Limb (tissue), 2 donors: ENCODE data around the gene UGT8.
A peak's percentile ranks its signal among the peaks of the same experiment; 100 is the strongest.
"Not testable (repeated sequence)": the region's sequence is repeated elsewhere in the genome, so short reads cannot be mapped to it uniquely, and the experiment has no call there.

Experiments
- DNase-seq, 2 donors: peaks; one replicate each; pipeline ENCODE4 v3.0.0-alpha.2; 2016; ENCODE audit errors: extremely low spot score in 2 of 2

Gene UGT8, protein sequence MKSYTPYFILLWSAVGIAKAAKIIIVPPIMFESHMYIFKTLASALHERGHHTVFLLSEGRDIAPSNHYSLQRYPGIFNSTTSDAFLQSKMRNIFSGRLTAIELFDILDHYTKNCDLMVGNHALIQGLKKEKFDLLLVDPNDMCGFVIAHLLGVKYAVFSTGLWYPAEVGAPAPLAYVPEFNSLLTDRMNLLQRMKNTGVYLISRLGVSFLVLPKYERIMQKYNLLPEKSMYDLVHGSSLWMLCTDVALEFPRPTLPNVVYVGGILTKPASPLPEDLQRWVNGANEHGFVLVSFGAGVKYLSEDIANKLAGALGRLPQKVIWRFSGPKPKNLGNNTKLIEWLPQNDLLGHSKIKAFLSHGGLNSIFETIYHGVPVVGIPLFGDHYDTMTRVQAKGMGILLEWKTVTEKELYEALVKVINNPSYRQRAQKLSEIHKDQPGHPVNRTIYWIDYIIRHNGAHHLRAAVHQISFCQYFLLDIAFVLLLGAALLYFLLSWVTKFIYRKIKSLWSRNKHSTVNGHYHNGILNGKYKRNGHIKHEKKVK

DNA sequence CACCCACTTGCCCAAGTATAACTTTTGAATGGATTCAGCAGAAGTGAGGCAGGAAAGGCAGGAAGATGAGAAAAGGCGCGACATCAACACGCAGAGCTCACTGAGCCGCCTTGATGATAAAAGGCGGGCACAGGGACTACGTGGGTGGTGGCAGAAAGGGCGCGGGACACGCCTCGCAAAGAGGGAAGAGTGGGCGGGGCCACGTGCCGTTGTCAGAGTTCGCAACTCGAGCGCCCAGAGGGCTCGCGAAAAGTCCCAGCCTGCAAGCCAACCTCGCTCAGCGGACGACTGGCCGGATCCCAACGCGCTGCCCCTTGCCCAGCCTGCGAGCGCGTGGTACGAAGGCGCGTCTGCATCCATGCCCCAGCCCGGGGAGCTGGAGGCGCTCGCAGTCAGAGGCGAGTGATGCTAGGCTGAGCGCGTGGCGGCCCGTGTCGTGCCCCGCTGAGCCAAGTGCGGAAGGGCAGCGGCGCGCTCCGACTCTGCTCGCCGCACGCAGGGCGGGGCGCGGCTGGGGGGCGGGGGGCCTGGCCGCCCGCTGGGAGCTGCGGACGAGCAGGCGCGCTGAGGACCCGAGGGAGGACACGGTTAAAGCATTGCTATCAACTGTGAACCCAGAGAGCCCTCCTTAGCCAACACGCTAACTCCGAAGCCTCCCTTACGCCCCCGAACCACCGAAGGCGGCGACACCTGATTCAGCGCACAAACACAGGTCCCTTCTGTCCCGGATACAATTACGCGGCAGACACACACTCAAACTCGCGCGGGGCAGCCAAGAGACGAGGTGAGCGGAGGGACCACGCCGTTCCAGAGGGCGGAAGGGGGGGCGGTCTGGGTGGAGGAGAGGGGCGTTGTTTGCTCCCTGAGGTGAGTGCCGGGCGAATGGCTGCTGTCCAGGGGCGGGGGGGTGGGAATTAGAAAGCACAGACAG, at the start of gene UGT8:
TSS of gene UGT8 (plus strand) at position 617 of the 931 bp plus-strand sequence. CDS start 24,074 bp downstream, outside the sequence.
- peak in 1 of 2 donors; percentile 68 for DNase-seq

DNA sequence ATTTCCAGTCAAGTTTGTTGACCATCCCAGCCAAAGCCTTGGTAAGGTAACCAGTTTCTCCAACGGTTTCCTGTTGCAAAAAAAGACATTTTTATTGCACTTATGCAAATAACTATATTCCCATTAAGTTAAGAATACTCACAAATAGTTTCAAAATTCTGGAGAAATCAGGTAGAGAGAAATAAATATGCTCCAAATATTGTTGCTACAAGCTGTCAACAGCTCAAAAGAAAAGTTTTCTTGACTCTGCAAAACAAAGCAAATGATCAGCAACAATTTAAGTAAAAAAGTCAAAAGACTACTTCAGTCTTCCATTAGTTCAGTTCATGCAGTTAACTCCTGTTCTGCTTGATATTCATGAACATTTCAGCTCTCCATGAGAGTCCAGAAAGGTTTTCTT, 49.0 kb upstream of the UGT8 start:
- DNase-seq = no peak

DNA sequence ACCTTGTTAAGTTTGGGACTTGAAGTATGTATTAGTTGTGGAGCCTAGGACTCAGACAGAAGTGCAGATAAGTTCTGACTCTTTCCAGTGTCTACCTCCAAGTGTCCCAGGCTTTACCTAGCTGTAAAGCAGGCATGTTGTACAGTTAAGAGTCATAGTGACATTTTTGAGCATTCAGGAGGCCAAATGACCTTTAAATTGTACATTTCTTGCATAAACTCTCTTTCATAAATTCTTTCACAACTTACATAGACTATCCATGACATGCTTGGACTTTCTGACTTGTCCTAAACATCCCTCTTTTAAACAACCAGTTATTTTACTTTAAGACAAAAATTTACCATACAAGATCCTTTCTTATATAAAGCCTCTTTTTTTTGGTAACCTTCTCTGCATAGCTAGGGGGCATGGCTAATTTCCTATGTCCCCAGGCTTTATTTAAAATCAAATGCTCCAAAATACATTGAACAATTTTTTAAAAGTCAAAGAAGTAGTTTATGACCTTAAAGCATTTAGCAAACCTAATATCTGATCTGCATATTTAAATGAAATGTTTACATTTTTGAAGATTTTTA, 40.1 kb upstream of the UGT8 start:
- DNase-seq = no peak

DNA sequence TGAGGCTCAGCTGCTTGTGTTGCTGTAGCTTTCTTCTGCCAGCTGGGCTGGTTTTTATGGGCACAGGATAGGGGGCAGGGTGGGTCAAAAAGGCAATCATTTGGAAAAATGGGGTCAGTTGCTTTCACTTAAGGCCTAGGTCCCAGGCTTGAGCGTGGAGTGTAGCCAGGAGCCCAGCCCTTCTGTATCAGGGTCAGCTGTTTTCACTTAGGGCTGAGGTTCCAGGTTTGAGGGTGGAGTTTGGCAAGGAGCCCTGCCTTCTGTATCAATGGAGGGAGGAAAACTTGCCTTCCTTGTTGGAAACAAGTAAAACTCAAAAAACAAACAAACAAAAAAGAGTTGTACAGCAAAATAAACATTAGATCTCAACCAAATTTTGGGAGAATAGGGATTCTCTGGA, 37.0 kb upstream of the UGT8 start:
- DNase-seq = no peak

DNA sequence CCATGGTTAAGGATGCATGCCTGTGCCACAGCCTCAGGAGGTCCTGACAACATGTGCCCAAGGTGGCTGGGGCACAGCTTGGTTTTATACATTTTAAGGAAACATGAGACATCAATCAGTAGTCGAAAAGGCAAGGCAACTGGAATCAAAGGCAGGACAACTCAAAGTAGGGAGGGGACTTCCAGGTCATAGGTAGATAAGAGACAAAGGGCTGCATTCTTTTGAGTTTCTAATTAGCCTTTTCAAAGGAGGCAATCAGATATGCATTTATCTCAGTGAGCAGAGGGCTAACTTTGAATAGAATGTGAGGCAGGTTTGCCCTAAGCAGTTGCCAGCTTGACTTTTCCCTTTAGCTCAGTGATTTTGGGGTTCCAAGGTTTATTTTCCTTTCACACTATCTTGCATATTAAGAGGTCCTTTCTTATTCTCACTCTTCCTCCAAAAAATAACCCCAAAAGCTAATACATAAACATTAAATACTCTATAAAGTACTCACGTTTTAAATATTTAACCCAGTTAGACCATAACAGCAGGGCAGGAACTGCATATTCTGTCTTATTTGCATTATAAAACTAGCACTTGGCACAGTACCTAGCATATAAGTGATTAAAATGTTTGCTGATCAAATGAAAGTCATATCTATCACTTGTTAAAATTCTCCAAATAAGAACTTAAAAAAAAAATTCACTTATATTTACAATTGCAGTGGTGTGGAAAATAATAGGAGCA, 36.3 kb upstream of the UGT8 start:
- no peak for DNase-seq

DNA sequence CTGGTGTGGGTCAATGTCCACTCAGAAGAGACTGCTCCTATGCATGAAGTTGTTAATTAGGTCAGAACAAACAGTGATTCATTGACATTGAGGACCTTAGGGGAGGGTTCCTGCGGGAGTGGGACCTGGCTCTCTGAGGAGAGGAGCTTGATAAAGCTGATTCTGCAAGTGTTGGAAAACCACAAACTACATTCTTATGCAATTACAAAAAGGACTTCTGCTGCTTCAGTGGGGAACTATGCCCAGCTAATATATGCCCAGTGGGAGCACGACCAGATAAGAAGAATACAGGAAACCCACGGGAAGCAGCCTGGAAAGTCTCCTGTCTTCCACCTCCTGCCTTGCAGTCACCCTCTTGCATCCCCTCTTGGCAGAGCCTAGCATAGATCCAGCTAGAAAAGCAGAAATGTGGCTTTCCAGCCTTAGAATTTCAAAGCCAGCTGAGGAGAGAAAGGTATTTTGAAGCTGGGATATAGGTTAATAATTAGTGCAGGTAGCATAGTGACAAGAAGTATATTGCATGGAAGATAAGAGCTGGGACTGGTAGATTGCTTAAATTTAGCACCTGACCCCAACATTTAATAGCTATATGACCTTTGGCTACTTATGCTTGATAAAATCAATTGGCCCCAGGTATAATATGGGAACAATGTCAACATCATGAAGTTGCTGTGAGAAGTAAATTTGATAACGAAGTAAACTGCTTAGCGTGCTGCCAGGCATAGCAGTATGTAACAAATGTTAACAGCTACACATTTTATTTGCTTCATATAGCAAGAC, 34.9 kb upstream of the UGT8 start:
- DNase-seq = no peak

DNA sequence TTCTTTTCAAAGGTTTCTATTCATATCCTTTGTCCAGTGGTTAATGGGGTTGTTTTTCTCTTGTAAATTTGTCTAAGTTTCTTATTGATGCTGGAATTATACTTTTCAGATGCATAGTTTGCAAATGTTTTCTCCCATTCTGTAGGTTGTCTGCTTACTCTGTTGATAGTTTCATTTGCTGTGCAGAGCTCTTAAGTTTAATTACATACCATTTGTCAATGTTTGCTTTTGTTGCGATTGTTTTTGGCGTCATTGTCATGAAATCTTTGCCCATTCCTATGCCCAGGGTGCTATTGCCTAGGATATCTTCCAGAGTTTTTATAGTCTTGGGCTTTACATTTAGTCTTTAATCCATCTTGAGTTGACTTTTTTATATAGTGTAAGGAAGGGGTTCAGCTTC, 21.2 kb upstream of the UGT8 start:
- no peak for DNase-seq

DNA sequence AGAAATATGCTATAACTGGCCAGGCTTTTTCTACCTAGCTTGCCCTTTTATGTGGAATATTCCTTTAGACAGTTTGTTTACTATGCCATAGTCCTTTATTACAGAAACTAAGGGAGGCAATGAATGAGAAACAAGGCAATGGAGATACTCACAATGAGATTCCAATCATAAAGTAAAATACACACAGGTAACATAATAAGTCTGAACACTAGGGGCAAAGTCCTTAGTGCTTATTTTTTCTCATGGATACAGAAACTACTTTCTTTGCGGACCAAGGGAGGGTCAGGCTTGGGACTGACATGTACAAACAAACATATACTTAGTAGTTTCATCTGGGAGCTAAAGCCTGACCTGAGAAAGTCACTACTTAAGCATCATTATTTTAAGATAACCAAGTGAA, 16.0 kb upstream of the UGT8 start:
- no peak for DNase-seq

DNA sequence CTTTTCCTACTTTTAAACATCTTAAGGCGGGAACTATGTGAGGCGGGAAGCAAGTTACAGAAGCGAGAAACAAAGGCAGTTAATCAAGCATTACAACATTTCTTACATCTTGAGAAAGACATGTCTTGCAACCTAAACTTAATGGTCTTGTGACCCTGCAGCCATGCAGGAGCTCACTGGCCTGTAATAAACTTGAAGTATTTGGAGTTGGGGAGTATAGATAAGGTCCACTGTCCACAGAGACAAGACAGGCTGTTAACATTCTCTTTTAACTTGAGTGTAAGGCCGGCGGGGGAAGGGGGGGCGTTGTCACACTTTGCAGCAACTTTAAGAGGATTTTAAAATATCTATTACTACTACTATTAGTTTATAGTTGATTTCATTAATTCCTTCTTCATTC, 10.3 kb upstream of the UGT8 start:
- DNase-seq = no peak

DNA sequence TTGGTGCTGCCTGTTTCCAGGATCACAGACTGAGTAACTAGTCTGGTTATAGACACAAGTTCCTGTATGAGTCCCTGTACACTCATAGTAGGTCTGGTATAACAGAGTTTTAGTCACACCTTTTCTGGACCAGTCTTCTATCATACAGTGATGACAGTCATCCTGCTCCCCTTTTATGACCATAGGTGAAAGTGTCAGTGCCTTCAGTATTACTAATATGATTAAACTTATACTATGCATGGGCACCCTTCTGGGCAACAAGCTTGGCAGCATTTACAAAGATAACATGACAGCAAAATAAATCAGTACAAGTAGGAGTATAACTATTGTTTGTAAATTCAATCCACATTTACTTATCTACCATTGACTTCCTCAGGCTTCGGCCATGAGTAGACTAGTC, 8.2 kb upstream of the UGT8 start:
- DNase-seq = not testable (repeated sequence)

DNA sequence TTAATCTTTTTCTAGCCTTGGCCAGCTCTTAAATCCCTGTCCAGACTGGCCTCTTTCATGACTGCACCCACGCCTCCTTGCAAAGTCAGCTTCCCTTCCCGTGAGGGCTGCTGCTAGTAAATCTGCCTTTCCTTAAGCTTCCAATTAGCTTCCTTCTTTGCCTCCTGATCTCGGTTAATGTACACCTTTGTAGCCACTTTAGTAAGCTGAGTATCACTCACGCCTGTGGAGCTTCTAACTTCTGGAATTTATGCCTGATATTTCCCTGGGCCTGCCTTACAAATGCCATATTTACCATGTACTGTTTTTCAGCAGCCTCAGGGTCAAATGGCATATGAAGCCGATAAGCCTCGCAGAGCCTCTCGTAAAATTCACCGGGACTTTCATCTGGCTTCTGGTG, 5.1 kb upstream of the UGT8 start:
- no peak for DNase-seq

DNA sequence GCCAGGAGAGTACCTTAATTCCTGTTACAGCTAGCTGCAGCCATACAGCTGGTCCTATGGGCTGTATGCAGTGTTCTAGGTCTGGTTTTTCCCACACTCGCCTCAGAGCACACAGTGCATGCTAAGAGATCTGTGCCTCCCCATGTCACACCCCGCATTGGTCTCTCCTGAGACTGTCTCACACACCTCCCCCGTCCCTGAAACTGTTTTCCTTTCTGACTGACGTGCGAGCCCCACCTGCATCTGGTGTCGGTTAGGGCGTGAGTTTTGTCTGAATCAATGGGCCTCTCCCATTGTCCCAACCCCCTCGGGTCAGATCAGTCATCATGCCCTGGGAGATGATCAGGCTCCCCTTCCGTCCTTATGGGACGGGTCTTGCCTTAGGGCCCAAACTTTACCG, 3.4 kb upstream of the UGT8 start:
- no peak for DNase-seq

DNA sequence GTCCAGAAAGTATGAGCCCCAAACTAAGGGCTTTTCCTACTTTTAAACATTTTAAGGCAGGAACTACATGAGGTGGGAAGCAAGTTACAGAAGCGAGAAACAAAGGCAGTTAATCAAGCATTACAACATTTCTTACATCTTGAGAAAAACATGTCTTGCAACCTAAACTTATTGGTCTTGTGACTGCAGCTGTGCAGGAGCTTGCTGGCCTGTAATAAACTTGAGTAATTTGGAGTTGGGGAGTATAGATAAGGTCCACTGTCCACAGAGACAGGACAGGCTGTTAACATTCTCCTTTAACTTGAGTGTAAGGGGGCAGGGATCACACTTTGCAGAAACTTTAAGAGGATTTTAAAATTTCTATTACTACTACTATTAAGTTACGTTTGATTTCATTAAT, 2.7 kb upstream of the UGT8 start:
- DNase-seq = no peak

DNA sequence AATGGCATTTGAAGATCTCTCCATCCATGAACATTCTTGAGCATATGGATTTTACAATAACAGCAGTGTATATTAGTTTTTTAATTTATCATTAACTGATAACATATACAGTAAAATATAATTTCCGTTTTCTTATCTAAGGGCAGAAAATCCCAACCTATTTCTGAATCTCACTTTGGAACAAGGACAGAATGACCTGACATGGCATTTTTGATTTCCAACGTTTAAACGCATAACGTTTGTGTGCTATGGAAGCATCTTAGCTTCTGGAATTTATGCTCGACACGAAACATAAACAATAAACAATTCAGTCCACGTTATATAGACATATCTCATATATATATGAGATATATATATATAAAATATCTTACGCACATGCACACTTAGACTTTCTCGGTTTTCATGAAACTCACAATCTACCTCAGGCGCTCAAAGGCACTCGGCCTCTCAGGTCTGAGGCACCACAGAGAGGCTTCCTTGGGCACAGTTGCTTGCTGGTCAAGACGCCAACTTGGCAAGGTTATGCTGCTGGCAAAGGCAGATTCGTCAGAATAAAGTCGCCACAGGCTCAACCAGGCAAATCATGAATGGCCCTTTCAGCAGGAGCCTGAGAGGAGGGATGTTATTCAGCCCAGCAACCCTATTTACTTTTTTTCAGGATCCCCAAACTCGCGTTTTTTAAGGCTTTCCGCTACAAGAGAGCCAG, 1.0 kb upstream of the UGT8 start:
- DNase-seq = no peak

DNA sequence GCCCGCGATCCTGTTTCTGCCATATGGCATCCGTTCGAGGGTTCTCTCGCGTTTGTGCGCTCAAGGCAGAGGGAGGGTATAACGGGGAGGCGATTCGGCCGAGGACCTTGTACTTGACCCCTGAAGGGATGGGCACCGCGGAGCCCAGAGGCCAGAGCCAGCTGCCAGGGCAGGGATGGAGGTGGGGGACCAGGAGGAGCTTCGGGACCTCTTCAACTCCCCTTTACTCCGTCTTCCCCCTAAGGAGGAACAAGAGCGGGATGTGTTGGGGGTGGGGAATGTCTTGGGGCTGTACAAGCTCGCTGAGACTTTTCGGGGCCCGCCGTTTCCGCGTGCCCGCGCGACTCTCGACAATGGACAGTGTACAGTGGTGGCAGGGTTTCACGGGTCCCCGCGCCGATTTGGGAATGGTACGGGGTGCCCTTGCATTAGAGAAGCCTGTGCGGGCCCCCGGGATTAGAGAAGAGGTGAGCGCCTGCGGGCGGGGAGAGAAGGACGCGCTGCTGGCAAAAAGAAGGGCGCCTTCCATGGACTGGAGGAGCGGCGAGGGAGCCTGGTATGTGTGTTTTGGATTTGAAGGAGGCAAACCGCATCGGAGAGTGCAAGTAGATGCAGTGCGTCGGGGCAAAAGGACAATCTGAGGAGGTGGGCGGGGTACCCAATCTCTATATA, 760 bp downstream of the UGT8 start:
- DNase-seq = peak in 1 of 2 donors; percentile 58

DNA sequence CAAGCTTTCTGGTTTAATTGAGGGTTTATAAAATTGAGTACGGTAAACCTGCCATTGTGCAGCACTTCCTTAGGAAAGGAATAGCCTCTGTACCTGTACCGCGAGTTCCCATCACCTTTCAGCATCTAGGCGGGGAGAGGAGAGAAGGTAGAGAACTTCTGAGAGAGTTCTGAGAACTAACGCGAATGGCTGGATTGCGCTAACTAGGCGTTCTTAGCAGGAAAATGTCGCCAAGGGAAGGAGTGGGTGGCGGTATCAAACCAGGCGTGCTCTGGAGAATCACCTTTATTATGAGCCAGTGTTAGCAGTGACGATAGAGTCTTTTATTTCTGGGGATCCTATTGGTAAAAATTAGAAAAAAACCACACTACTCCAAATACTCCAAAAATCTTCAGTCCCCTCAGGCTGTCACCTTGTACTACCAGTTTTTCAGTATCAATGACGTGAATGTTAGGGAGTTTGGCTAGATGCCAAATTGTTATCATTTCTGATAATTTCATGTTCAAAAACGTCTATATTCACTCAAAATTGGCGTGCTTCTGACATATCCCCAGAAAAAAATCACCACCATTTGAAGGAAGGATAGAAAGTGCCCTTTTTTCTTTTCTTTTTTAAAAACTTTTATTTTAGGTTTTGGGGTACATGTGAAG, 1.4 kb downstream of the UGT8 start:
- no peak for DNase-seq

DNA sequence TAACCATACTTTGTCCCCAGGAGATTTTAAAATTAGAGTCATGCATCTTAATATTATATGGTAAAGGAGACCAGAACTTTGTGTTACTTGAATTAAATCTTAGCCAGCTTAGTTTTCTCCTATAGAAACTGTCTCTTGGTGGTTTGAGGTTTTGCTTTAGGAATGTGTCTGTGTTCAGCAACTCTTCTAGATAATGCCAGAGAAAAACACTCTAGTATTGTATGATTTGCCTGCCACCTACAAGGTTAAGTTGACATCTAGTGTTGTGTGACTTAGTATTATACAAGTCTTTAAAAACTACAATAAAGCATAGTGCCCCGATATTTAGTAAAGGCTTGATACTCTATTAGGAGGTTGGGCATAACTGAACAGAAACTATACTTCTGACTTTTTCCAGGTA, 2.1 kb downstream of the UGT8 start:
- no peak for DNase-seq

DNA sequence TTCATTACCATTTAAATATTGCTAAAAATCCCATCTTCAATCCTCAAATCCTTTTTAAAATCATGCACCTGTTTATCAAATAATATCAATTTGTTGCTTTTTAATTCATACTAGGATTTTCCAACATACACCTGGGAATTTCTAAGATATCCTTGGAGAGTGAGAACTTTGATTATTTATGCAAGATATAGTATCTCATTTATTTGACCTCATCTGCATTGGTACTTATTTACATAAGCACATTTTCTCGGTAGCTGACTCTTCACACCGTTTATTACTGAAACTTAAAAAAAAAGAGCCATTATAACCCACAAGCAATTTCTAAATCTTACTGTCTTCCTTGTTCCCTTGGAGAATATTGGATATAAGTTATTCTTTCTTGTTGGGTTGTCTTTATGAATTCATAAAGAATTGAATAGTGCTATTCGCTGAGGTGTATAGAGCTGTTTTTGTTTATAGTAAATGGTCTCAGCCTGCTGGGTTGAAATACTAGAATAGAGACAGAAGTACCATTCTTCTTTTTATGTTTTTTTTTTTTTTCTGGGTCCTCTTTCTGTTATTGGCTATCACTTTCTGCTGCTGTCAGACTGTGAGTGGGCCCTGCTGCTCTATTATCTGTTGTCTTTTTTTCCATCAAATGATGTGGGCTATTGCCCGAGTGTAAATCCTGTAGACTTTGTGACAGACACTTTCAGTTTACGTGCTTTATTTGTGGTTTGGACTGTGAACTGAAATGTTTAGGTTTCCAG, 2.9 kb downstream of the UGT8 start:
- DNase-seq = no peak
